ENCODE data around the gene CABP4.
A peak's percentile ranks its signal among the peaks of the same experiment; 100 is the strongest.
"Not testable (repeated sequence)": the region's sequence is repeated elsewhere in the genome, so short reads cannot be mapped to it uniquely, and the experiment has no call there.

Gene CABP4

GRCh38 chr11:67420646-67421429, 34.3 kb upstream of the CABP4 start:
- Histone ChIP-seq H3K9ac (ENCODE audit: low read length) (peak overlapping the region; percentile 27), H3K36me3 (ENCODE audit: control insufficient read depth, low read depth, low read length) (no peaks in the 10 kb centered on the region), H3K27ac (ENCODE audit: low read length) (no peak overlapping the region), H3K4me3 (ENCODE audit: low read length) (peak overlapping the region; percentile 47), H3K4me1 (ENCODE audit: control insufficient read depth, low read depth, low read length) (no peaks in the 10 kb centered on the region), H3K9me3 (ENCODE audit: control insufficient read depth, low read depth, low read length) (no peaks in the 10 kb centered on the region), H3K27me3 (ENCODE audit: control insufficient read depth, insufficient read depth, low read length) (peaks cover 11% of the 10 kb centered on the region)

- H3K9me3 ChIP-seq (ENCODE audit: control insufficient read depth, low read depth, low read length) = no peaks in the 10 kb centered on the region
- H3K27ac ChIP-seq (ENCODE audit: low read length) = no peak overlapping the region
- H3K27me3 ChIP-seq (ENCODE audit: control insufficient read depth, insufficient read depth, low read length) = peaks cover 9% of the 10 kb centered on the region
- H3K4me1 ChIP-seq (ENCODE audit: control insufficient read depth, low read depth, low read length) = no peaks in the 10 kb centered on the region
- H3K9ac ChIP-seq (ENCODE audit: low read length) = no peak overlapping the region
- H3K36me3 ChIP-seq (ENCODE audit: control insufficient read depth, low read depth, low read length) = no peaks in the 10 kb centered on the region
- H3K4me3 ChIP-seq (ENCODE audit: low read length) = peak overlapping the region; percentile 28
Measured at GRCh38 chr11:67421430-67422031, 33.6 kb upstream of the CABP4 start.

GRCh38 chr11:67422891-67423290, 32.3 kb upstream of the CABP4 start:
- Histone ChIP-seq H3K27me3 (ENCODE audit: control insufficient read depth, insufficient read depth, low read length) (peaks cover 9% of the 10 kb centered on the region), H3K9me3 (ENCODE audit: control insufficient read depth, low read depth, low read length) (no peaks in the 10 kb centered on the region), H3K36me3 (ENCODE audit: control insufficient read depth, low read depth, low read length) (no peaks in the 10 kb centered on the region), H3K4me3 (ENCODE audit: low read length) (no peak overlapping the region), H3K9ac (ENCODE audit: low read length) (no peak overlapping the region), H3K27ac (ENCODE audit: low read length) (no peak overlapping the region), H3K4me1 (ENCODE audit: control insufficient read depth, low read depth, low read length) (no peaks in the 10 kb centered on the region)

GRCh38 chr11:67423466-67423865, 31.7 kb upstream of the CABP4 start:
- Histone ChIP-seq H3K27me3 (ENCODE audit: control insufficient read depth, insufficient read depth, low read length) (peaks cover 9% of the 10 kb centered on the region), H3K36me3 (ENCODE audit: control insufficient read depth, low read depth, low read length) (no peaks in the 10 kb centered on the region), H3K9ac (ENCODE audit: low read length) (no peak overlapping the region), H3K4me3 (ENCODE audit: low read length) (no peak overlapping the region), H3K9me3 (ENCODE audit: control insufficient read depth, low read depth, low read length) (no peaks in the 10 kb centered on the region), H3K4me1 (ENCODE audit: control insufficient read depth, low read depth, low read length) (no peaks in the 10 kb centered on the region), H3K27ac (ENCODE audit: low read length) (no peak overlapping the region)

GRCh38 chr11:67423891-67424613, 31.1 kb upstream of the CABP4 start:
- Histone ChIP-seq H3K4me3 (ENCODE audit: low read length) (no peak overlapping the region), H3K4me1 (ENCODE audit: control insufficient read depth, low read depth, low read length) (no peaks in the 10 kb centered on the region)

GRCh38 chr11:67427364-67427859, 27.7 kb upstream of the CABP4 start:
- not testable (repeated sequence) for H3K27ac ChIP-seq (ENCODE audit: low read length); H3K27me3 ChIP-seq (ENCODE audit: control insufficient read depth, insufficient read depth, low read length); H3K4me1 ChIP-seq (ENCODE audit: control insufficient read depth, low read depth, low read length); H3K36me3 ChIP-seq (ENCODE audit: control insufficient read depth, low read depth, low read length); H3K9me3 ChIP-seq (ENCODE audit: control insufficient read depth, low read depth, low read length)
- peak overlapping the region; percentile 92 for H3K4me3 ChIP-seq (ENCODE audit: low read length)
- peak overlapping the region; percentile 65 for H3K9ac ChIP-seq (ENCODE audit: low read length)

More at GRCh38 chr11:67423891-67424613, 31.1 kb upstream of the CABP4 start:
- Histone ChIP-seq H3K27me3 (ENCODE audit: control insufficient read depth, insufficient read depth, low read length) (peaks cover 9% of the 10 kb centered on the region), H3K36me3 (ENCODE audit: control insufficient read depth, low read depth, low read length) (no peaks in the 10 kb centered on the region), H3K9me3 (ENCODE audit: control insufficient read depth, low read depth, low read length) (no peaks in the 10 kb centered on the region), H3K9ac (ENCODE audit: low read length) (no peak overlapping the region), H3K27ac (ENCODE audit: low read length) (no peak overlapping the region)

GRCh38 chr11:67428052-67429001, 26.8 kb upstream of the CABP4 start, which contains the start of gene RPS6KB2:
RPS6KB2 (plus strand) TSS chr11:67428494; CDS start chr11:67428546, 52 bp downstream.
- no peaks in the 10 kb centered on the region for H3K9me3 ChIP-seq (ENCODE audit: control insufficient read depth, low read depth, low read length)
- no peaks in the 10 kb centered on the region for H3K4me1 ChIP-seq (ENCODE audit: control insufficient read depth, low read depth, low read length)
- no peaks in the 10 kb centered on the region for H3K27me3 ChIP-seq (ENCODE audit: control insufficient read depth, insufficient read depth, low read length)
- peaks cover 7% of the 10 kb centered on the region for H3K36me3 ChIP-seq (ENCODE audit: control insufficient read depth, low read depth, low read length)
- no peak within 1 kb of the TSS for H3K27ac ChIP-seq (ENCODE audit: low read length)
- peak within 1 kb of the TSS; percentile 80 for H3K9ac ChIP-seq (ENCODE audit: low read length)
- H3K4me3 ChIP-seq (ENCODE audit: low read length) = peak within 1 kb of the TSS; percentile 92

GRCh38 chr11:67429038-67429668, 26.0 kb upstream of the CABP4 start:
- peak overlapping the region; percentile 80 for H3K9ac ChIP-seq (ENCODE audit: low read length)
- no peaks in the 10 kb centered on the region for H3K27me3 ChIP-seq (ENCODE audit: control insufficient read depth, insufficient read depth, low read length)
- no peak overlapping the region for H3K27ac ChIP-seq (ENCODE audit: low read length)
- peak overlapping the region; percentile 92 for H3K4me3 ChIP-seq (ENCODE audit: low read length)
- peaks cover 13% of the 10 kb centered on the region for H3K36me3 ChIP-seq (ENCODE audit: control insufficient read depth, low read depth, low read length)
- H3K4me1 ChIP-seq (ENCODE audit: control insufficient read depth, low read depth, low read length) = no peaks in the 10 kb centered on the region
- no peaks in the 10 kb centered on the region for H3K9me3 ChIP-seq (ENCODE audit: control insufficient read depth, low read depth, low read length)

GRCh38 chr11:67429722-67430121, 25.4 kb upstream of the CABP4 start:
- Histone ChIP-seq H3K4me1 (ENCODE audit: control insufficient read depth, low read depth, low read length) (no peaks in the 10 kb centered on the region), H3K4me3 (ENCODE audit: low read length) (peak overlapping the region; percentile 92), H3K27me3 (ENCODE audit: control insufficient read depth, insufficient read depth, low read length) (no peaks in the 10 kb centered on the region), H3K36me3 (ENCODE audit: control insufficient read depth, low read depth, low read length) (peaks cover 19% of the 10 kb centered on the region), H3K27ac (ENCODE audit: low read length) (no peak overlapping the region), H3K9ac (ENCODE audit: low read length) (no peak overlapping the region), H3K9me3 (ENCODE audit: control insufficient read depth, low read depth, low read length) (no peaks in the 10 kb centered on the region)

GRCh38 chr11:67431346-67432249, 23.6 kb upstream of the CABP4 start:
- Histone ChIP-seq H3K27ac (ENCODE audit: low read length) (no peak overlapping the region), H3K4me1 (ENCODE audit: control insufficient read depth, low read depth, low read length) (no peaks in the 10 kb centered on the region), H3K9ac (ENCODE audit: low read length) (no peak overlapping the region), H3K4me3 (ENCODE audit: low read length) (no peak overlapping the region), H3K9me3 (ENCODE audit: control insufficient read depth, low read depth, low read length) (no peaks in the 10 kb centered on the region), H3K27me3 (ENCODE audit: control insufficient read depth, insufficient read depth, low read length) (no peaks in the 10 kb centered on the region), H3K36me3 (ENCODE audit: control insufficient read depth, low read depth, low read length) (peaks cover 19% of the 10 kb centered on the region)
